SKM-1 (cell line): ENCODE measurements around the gene SHANK1.
"Not testable (repeated sequence)": the region's sequence is repeated elsewhere in the genome, so short reads cannot be mapped to it uniquely, and the experiment has no call there.

ENCODE experiments used
- DNase-seq: peaks from one replicate; lab custom pipeline; 2025; ENCODE audit not compliant: unreplicated experiment; lab: John Stamatoyannopoulos, UW

Gene SHANK1

DNA sequence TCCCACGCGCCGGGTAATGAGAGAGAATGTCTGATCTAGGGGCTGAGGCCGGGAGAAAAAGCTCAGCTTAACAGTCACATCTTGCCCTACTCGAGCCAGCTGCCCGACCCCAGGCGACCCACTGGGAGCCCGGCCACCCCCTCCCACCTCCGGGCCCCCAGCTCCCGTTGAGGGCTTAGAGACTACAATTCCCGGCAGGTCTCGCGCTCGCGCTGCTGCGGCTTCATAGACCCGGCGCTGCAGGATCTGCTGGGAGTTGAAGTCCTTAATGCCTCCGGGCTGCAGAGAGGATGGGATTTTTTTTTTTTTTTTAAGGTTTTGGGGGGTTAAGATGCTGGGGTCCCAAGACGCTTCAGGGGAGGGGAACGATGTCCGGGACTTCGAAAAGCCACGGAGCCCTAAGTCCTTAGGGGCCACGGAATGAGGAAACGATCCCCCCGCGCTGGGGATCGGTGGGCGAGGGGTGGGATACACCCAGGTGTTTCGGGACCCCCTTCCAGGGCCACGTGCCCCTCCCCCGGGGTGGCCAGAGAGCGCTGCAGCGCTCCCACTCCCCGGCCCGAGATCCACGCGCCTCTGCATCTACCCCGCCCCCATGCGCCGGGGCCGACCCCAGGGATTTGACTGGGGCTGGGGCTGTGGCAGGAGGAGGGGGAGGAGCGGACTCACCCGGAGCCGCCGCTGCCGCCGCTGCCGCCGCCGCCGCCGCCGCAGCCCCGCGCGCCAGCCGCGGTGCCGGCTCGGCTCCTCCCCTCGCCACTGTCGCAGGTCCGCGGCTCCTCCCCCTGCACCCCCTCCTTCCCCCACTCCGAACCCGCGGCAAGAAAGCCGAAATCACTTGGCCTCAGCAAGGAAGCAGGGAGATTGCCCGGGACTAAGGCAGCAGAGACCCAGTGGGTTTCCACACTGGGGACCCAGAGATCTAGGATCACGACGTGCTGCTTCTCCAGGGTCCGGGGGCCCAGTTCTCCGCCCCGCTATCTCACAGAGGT lies 80.2 kb downstream of the SHANK1 start, which contains the start of gene SYT3:
SYT3 (minus strand) TSS at position 761 of the 992 bp plus-strand sequence. CDS start 2,470 bp downstream, outside the sequence.
- DNase-seq = no peak

DNA sequence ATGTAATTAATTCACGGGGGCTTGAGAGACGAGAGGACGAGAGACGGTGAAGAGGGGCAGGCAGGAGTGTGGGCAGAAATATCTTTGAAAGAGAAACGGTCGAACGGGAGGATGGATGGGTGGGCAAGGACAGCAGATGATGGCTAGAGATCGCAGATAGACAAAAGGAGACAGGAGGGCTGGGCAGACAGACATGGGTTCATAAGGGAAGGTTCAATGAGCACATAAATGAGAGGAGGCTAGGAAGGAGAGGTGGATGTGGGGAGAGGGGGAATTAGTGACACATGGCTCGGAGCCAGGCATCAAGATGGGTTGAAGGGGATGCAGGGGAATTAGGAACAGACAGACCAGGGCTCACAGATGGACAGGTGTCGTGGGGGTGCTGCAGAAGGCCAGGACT lies 81.0 kb downstream of the SHANK1 start:
- no peak for DNase-seq

DNA sequence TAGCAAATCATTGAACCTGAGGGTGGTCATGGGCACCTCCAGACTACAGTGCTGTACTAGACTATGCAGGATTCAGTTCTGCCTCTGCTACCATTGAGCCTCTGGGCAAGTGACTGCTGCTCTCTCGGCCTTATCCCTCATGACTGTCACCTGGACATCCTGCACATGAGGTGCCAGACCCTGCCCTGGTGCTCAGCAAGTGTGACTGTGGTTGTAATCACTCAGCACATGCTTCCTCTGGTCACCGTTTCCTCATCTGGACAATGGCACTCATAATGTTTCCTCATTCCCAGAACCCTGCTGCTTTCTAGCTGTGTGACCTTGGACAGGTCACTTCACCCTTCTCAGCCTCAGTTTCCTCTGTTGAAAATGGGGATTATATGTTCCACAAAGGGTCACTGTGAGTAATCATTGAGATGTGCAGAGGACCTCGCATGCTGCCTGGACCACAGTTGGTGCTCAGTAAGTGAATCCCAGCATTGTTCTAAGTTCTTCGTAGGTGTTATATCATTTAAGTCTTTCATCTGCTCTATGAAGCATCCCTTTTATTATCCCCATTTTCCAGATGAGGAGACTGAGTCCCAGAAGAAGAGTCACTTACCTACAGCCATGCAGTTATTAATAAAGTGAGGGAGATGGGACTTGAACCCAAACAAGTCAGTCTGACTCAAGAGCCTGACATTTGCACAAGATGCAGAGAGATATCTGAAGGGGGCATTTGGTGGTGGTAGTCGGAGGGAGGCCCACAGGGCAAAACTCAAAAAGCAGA lies 83.1 kb downstream of the SHANK1 start:
- no peak for DNase-seq

DNA sequence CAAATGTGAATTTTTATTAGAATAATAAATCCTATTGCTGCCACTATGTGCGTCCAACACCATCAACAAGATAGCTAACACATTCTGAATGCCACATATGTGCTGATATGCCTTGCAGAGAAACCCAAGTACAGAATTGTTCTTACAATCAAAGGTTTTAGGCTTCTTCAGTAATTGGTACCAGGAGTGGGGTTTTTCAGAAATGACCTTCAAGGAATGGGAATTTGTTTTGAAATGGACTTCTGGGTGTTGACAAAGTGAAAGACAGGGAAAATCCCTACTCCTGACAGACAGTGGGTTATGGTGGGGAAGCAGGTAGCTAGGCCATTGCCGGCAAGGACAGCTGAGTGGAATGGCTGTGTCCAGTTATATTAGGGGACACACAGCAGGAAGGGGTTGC lies 85.6 kb downstream of the SHANK1 start:
- DNase-seq = no peak

DNA sequence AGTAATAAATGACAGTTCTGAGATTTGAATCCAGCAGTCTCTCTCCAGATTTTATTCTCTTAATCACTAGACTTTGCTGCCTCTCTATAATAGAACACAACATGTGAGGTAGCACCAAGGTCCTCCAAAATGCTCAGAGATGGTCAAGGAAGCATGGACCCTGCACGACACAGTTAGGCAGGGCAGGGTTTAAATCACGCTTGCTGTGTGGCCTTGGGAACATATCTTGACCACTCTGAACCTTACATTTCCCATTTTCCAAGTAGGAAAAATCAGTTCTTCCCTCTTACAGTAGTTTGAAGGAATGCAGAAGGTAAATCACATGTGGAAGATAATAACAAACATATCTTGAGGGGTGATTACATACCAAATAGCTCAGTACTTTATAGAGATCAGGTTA lies 86.2 kb downstream of the SHANK1 start:
- DNase-seq = no peak

DNA sequence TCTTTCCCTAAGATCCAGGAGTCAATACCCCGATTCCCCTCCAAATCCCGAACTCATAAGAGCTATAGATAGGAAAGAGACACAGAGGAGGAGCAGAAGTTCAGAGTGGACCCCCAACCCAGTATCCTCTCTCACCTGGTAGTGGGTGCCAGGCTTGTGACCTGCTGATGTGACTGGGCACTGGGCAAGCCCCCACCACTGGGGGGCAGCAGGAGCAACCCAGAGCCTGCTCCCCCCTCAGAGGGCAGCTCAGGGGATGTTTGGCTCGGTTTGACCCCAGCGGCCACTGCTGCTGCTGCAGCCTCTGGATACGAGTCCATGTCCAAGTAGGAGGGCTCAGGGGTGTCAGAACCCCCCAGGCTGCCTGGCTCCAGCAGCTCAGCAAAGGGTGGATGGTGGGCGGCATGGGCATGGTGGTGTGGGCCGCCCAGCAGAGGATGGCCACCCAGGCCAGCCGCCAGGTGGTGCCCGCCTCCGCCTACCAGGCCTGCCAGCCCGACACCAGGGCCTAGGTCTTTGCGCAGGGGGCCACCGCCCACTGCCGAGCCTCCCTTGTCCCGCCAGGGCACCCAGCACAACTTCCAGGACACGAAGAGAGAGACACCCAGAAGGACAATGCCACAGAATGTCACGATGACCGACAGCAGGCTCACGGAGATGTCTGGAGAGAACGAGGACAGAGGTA lies 87.3 kb downstream of the SHANK1 start:
- no peak for DNase-seq

DNA sequence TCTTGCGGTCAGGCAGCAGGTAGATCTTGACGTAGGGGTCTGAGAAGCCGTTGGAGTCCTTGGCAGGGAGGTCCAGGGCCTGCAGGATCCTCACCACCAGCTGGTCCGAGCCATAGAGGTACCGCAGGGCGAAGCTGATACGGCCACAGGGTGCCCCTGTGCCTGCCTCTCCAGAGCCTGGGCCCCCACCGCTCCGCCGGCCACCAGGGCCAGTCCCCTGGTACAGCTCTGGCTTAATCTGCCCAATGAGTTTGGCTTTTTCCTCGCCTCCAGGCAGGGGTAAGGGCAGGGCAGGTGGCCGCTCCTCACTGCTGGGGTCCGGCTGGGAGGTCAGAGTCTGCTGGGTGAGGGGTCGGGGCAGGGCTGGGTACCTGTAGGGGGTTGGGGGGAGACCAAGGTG lies 89.8 kb downstream of the SHANK1 start:
- DNase-seq = no peak

DNA sequence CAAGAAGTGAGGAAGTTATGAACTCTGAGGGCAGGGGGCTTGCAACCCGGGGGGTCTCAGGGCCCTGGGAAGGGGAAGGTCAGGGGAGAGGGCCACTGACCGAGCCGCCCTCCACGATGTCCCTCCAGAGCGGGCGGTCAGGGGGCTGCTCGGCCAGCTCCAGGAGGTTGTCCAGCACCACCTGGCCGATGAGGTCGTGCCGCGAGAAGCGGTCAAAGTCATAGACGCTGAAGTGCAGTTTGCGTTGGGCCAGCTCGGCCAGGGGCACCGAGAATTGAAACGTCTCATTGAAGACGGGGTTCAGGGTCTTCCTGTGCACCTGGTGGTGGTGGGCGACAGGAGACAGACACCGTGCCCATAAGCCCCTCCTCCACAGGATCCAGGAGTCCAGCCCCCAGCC lies 90.4 kb downstream of the SHANK1 start:
- no peak for DNase-seq

DNA sequence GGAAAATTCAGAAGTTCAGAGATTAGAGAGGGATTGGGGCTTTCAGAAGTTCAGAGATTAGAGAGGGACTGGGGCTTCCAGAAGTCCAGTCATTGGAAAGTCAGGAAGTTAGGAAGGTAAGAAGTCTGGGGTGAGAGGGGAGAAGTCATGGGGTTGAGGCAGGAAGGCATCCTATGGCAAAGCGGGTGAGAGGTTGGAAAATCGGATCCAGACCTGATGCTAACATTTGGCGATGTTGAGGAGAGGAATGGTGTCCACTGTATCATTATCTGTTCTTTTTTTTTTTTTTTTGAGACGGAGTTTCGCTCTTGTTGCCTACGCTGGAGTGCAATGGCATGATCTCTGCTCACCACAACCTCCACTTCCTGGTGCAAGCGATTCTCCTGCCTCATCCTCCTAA lies 91.1 kb downstream of the SHANK1 start:
- DNase-seq = no peak

DNA sequence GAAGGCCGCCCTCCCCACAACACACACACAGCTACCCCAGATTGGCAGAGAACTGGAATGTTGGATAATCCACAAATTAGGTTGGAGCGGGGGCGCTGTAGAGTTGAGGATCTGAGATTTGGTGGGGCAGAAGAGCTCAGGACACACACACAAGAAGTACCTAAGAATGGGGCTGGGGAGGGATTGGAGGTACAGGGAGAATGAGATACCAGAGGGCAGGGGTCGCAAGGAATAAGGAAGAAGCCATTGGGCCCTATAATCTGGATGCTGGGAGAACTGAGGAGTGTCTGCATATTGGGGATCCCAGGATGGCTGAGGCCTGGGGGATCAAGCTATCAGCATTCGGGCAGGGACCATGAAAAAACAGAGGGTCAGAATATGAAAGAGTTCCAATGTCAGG lies 91.5 kb downstream of the SHANK1 start:
- no peak for DNase-seq

DNA sequence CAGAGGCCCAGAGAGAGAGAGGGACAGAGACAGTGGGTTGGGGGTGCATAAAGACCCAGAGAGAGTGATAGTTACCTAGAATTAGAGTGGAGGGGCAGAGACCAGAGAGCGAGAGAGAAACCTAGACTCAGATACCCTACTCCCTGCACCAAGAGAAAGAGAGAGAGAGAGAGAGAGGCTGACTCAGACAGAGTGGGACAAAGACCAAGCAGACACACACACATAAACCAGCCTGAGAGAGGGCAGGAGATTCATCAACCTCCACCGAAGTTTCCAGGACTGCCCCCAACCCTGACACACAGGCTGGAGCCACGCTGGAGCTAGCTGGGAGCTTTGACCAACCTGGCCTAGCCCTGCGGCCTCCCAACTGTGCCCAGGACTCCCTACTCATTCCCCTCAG lies 92.8 kb downstream of the SHANK1 start:
- DNase-seq = no peak

DNA sequence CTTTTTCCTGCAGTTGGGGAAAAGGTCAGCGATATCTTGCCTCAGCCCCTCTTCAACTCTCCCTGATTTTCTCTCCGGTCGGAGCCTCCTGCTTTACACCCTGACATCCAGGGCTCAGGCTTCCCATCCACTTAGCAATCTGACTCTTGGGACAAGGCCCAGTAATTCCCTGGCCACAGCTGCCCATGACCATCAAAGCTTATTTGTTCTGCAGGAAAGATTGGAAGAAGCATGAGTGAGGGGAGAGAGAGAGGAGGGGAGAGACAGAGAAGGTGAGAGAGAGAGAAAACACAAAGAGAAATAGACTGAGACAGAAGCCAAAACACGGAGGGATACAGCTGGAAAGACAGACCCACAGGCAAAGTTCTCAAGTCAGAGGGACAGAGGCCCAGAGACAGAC lies 93.6 kb downstream of the SHANK1 start:
- no peak for DNase-seq

DNA sequence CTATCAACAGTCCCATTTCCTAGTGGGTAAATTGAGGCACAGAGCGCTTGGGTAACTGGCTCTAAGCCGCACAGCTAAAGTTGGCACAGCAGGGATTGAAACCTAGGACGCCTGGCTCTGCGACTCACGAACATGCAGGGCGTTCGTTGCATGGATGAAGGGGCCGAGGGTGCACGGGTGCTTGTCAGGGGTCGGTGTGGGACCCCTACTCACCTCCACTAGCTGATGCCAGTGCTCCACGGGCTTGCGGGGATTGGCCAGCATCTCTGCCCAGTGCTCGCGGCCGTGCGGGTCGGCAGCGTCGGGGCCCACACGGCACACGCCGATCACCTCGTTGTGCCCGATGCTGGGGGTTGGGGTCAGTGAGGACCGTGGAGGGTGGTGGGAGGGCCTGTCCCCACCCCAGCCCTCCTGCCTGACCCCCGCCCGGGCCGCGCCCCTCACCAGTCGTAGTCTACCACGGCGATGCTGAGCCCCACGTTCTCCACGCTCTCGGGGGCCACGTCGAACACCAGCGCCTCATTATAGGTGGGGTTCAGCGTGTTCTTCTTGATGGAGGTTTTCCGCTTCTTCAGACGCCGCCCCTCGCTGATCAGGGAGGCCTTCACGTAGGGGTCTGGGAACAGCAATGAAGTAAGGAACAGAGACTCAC lies 94.5 kb downstream of the SHANK1 start:
- DNase-seq = no peak

DNA sequence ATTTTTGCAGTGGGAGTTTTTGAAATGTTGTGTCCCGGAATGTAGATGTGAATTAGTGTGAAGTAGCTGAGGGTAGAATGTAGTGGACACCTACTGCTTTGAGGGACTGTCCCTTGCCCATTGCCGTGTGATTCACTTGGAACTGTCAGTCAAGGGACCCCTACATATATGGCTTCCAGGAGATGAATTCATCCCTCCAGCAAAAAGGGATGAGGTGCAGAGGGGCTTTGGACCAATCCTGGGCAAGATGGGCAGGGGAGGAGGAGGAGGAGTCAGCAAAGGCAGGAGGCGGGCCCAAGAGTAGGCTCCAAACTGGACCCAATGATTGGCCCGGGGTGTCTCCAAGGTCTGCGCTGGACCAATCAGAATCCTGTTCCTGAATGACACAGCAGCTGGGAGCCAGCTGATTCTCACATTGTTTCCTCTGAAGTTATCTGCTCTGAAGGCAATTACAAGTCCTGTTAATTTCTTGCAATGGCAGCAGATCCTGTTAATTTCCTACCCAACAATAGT lies 99.2 kb downstream of the SHANK1 start:
- not testable (repeated sequence) for DNase-seq

DNA sequence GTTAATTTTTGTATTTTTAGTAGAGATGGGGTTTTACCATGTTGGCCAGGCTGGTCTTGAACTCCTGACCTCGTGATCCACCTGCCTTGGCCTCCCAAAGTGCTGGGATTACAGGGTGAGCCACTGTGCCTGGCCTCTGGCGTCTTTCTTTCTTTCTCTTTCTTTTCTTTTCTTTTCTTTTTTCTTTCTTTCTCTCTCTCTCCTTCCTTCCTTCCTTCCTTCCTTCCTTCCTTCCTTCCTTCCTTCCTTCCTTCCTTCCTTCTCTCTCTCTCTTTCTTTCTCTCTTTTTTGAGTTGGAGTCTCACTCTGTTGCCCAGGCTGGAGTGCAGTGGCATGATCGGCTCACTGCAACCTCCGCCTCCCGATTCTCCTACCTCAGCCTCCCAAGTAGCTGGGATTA lies 100.4 kb downstream of the SHANK1 start:
- not testable (repeated sequence) for DNase-seq

DNA sequence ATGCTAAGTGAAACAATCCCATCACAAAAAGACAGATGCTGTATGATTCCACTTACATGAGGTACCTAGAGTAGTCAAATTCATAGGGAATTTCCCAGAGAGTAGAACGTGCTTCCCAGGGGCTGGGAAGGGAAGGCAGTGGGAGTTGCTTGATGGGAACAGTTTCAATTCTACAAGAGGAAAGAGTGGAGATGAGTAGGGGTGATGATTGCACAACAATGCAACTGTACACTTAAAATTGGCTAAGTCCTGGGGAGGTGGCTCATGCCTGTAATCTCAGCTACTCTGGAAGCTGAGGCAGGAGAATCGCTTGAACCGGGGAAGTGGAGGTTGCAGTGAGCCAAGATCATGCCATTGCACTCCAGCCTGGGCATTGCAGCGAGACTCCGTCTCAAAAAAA lies 101.2 kb downstream of the SHANK1 start:
- DNase-seq = not testable (repeated sequence)

DNA sequence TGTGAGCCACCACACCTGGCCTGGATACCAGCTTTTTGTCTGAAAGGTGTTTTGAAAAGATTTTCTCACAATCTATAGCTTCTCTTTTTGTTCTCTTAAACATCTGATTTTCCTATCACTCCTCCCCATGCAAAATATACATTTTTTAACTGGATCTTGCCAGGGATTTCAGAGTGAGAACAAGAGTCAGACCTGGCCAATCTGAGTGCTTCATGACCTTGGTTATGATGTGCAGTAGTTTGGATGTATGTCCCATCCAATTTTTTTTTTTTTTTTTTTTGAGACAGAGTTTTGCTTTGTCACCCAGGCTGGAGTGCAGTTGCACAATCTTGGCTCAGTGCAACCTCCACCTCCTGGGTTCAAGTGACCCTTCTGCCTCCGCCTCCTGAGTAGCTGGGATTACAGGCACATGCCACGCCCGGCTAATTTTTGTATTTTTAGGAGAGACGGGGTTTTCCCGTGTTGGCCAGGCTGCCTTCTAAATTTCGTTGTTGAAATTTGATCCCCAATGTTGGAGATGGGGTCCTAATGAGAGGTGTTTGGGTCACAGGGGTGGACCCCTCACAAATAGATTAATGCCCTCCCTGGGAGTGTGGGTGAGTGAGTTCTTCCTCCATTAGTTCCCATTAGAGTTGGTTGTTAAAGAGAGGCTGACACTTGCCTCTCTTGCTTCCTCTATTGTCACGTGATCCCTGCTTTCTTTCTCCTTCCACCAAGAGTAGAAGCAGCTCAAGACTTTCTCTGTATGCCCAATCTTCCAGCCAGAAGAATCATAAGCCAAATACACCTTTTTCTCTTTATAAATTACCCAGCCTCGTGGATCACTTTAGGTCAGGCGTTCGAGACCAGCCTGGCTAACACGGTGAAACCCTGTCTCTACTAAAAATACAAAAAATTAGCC lies 106.8 kb downstream of the SHANK1 start:
- not testable (repeated sequence) for DNase-seq
